Effector memory CD4-positive, alpha-beta T cell (primary cell): ENCODE results near the gene ZNF598.
A peak's percentile ranks its signal among the peaks of the same experiment; 100 is the strongest.

ENCODE experiments used
- DNase-seq, 3 donors: peaks; one replicate each; pipeline ENCODE4 v3.0.0-alpha.2; 2020
- H3K27ac ChIP-seq: 2 replicates; pipeline ENCODE4 v1.7.0; 2013; ENCODE audit warnings: mild to moderate bottlenecking, low read length, moderate library complexity; ENCODE audit not compliant: insufficient read depth, poor library complexity, severe bottlenecking
- H3K27me3 ChIP-seq: replicated peaks from 2 replicates; pipeline ENCODE4 v1.7.0; 2013; ENCODE audit warnings: mild to moderate bottlenecking, low read length; ENCODE audit not compliant: insufficient read depth, control insufficient read depth, poor library complexity, severe bottlenecking
- H3K36me3 ChIP-seq: 2 replicates; pipeline ENCODE4 v1.7.0; 2013; ENCODE audit warnings: mild to moderate bottlenecking, low read length, moderate library complexity; ENCODE audit not compliant: control insufficient read depth, insufficient read depth
- H3K4me1 ChIP-seq: 2 replicates; pipeline ENCODE4 v1.7.0; 2013; ENCODE audit warnings: low read length, mild to moderate bottlenecking; ENCODE audit not compliant: control insufficient read depth, insufficient read depth, poor library complexity, severe bottlenecking
- H3K4me3 ChIP-seq: 2 replicates; pipeline ENCODE4 v1.7.0; 2013; ENCODE audit warnings: low read length, low read depth, mild to moderate bottlenecking; ENCODE audit not compliant: insufficient read depth, poor library complexity, severe bottlenecking
- H3K9me3 ChIP-seq: 2 replicates; pipeline ENCODE4 v1.7.0; 2013; ENCODE audit warnings: mild to moderate bottlenecking, low read length, moderate library complexity; ENCODE audit not compliant: control insufficient read depth

The ZNF598 gene

DNA sequence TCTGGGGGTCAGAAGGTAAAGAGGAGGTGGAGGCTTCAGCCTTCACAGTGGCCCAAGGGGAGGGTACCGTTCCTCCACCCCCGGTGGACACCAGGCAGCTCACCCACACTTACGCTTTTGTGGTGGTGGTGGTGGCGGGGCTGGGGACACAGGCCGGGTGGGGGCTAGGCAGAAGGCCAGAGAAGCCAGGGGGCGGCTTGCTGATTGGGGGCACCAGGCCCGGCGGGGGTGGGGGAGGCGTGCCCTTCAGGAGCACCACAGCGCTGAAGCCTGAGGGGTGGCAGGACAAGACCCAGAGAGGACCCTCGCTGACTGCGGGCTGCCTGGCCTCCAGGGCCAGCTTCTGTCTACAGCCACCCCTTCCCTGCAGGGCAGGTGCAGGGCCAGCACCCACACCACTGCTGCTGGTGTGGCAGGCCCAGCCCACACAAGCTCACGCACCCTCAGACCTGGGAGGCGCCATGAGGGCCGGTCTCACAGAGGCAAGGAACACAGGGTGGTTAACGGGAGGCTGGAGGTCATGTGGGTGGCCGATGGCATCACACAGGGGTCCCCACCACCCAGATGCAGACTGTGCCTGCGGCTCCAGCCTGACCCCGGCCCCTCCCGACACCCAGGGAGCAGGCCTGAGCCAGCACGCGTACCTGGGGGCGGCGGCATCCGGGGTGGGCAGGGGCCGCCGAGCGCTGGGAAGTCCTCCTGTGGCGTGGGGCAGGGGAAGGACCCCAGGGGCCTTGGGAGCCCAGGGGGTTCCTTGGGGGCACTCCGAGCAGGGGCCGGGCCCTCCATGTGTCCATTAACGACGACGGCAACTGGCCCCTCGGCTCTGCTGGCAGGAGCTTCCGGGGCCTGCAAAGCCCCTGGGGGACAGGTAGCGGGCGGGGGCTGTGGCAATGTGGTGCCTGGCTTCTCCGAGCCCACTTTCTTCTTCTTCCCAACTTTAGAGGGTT, 10.5 kb downstream of the ZNF598 start:
- Histone ChIP-seq H3K9me3 (no peaks in the 10 kb centered on the region), H3K27me3 (no peaks in the 10 kb centered on the region), H3K4me1 (peaks cover 3% of the 10 kb centered on the region), H3K4me3 (no peak overlapping the region), H3K36me3 (peaks cover 54% of the 10 kb centered on the region), H3K27ac (no peak overlapping the region)
- DNase-seq = no peak

GRCh38 chr16:1998360-1998835, 11.2 kb downstream of the ZNF598 start:
- peaks cover 54% of the 10 kb centered on the region for H3K36me3 ChIP-seq
- no peaks in the 10 kb centered on the region for H3K9me3 ChIP-seq
- H3K4me3 ChIP-seq = no peak overlapping the region
- H3K27ac ChIP-seq = no peak overlapping the region
- H3K27me3 ChIP-seq = no peaks in the 10 kb centered on the region
- no peak for DNase-seq
- no peaks in the 10 kb centered on the region for H3K4me1 ChIP-seq

DNA sequence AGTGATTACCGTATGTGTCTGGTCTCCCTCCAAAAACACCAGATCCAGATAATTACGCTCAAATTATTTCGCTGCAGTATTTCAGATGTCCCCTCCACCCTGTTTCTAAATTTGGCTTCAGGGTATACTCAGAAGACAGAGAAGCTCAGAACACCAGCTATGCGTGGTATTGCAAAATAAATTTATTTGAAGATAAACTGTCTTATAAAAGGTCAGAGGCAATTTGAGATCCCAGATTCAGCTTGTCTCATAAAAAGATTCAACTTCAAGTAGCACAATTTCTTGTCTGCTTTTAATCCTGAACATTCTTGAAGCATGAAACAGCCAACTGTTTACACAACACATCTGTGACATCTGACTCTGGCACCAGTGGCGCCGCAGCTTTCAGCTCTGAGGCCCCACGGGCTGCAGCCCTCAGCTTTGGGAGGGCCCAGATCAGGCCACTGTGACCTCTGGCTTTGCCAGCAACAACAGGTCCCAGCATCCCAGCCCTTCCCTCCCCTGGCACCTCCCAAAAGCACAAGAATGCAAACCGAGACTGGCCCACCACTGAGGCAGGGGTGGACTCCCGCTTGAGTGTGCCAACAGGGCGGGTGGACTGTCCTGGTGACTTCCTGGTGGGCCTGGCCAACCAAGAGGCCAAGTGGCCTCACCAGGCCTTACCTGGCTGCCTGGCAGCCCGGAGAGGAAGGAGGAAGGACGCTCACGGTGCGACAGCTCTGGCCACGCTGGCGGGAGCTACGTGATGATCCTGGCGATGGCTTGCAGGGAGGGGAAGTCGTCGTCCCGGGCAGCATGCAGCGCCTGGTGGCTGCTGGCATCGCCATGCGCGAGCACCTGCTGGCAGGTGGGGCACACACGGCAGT, 11.9 kb downstream of the ZNF598 start:
- Histone ChIP-seq H3K27me3 (no peaks in the 10 kb centered on the region), H3K9me3 (no peaks in the 10 kb centered on the region), H3K36me3 (peaks cover 51% of the 10 kb centered on the region), H3K4me3 (no peak overlapping the region), H3K4me1 (no peaks in the 10 kb centered on the region), H3K27ac (no peak overlapping the region)
- DNase-seq = no peak

DNA sequence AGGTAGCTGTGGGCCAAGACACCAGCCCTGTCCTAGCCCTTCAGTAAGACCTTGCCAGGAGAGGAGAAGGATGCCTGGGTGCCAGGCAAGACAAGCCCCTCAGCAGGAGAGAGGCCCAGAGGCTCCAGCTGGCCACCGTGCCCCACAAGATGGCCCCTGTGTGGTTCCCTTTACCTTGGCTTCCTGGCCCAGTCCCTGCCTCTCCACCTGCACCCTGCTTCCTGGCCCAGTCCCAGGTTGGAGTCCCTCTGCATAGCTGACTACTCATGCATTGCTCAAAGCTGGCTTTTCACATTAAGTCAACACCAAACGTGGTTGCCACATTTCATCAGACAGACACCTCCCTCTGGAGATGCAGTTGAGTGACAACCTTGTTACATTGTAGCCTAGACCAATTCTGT, 15.9 kb downstream of the ZNF598 start:
- no peak overlapping the region for H3K4me3 ChIP-seq
- peaks cover 21% of the 10 kb centered on the region for H3K4me1 ChIP-seq
- peaks cover 16% of the 10 kb centered on the region for H3K27me3 ChIP-seq
- no peak overlapping the region for H3K27ac ChIP-seq
- no peak for DNase-seq
- peaks cover 13% of the 10 kb centered on the region for H3K36me3 ChIP-seq
- no peaks in the 10 kb centered on the region for H3K9me3 ChIP-seq

DNA sequence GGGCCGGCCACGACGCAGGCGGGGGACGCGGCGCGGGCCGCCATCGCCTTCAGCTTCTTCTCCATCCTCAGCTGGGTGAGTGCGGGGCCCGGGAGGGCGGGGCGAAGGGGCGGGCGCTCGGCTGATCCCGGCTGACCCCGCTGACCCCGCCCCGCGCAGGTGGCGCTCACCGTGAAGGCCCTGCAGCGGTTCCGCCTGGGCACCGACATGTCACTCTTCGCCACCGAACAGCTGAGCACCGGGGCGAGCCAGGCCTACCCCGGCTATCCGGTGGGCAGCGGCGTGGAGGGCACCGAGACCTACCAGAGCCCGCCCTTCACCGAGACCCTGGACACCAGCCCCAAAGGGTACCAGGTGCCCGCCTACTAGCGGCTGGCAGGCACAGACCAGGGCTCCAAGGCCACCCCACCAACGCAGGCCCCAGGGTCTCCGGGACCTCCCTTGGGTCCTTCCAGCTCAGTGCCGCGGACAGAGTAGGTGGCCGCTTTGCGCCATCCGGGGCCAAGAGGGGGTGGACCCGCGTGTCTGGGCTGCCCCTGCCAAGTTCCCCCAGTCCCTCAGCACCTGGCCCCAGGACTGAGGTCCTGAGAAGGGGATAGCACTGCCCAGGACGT, 16.8 kb downstream of the ZNF598 start:
- no peak overlapping the region for H3K4me3 ChIP-seq
- peaks cover 5% of the 10 kb centered on the region for H3K36me3 ChIP-seq
- peak in 1 of 3 donors; percentile 10 for DNase-seq
- H3K27me3 ChIP-seq = peaks cover 16% of the 10 kb centered on the region
- H3K9me3 ChIP-seq = no peaks in the 10 kb centered on the region
- H3K27ac ChIP-seq = no peak overlapping the region
- H3K4me1 ChIP-seq = peaks cover 21% of the 10 kb centered on the region

DNA sequence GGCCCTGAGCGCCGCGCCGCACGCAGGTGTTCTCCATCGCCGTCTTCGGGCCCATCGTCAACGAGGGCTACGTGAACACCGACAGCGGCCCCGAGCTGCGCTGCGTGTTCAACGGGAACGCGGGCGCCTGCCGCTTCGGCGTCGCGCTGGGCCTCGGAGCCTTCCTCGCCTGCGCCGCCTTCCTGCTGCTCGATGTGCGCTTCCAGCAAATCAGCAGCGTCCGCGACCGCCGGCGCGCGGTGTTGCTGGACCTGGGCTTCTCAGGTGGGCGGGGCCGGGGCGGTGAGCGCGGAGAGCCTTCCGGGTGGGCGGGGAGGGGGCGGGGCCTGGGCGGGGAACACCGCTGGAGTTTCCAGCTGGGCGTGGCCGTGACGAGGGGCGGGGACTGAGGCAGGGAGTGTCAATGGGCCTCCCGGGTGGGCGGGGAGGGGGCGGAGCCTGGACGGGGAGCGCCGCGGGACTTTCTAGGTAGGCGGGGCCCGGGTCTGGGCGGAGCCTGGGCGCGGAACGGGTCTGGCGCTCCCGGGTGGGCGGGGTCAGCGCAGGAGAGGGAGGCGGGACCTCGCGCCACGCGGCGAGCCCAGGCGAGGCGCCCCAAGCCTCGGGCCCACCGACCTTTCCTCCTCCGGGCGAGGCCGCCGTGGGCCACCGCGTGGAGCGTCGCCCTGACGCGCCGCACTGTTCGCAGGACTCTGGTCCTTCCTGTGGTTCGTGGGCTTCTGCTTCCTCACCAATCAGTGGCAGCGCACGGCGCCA, 17.5 kb downstream of the ZNF598 start:
- H3K9me3 ChIP-seq = no peaks in the 10 kb centered on the region
- H3K4me1 ChIP-seq = peaks cover 21% of the 10 kb centered on the region
- H3K27me3 ChIP-seq = peaks cover 16% of the 10 kb centered on the region
- DNase-seq = peak; percentile 96 to 100 (median 99)
- H3K4me3 ChIP-seq = peak overlapping the region; percentile 2
- H3K27ac ChIP-seq = peak overlapping the region; percentile 60
- no peaks in the 10 kb centered on the region for H3K36me3 ChIP-seq

- H3K27ac ChIP-seq = peak overlapping the region; percentile 60
- H3K36me3 ChIP-seq = peaks cover 4% of the 10 kb centered on the region
- H3K4me1 ChIP-seq = peaks cover 21% of the 10 kb centered on the region
- H3K9me3 ChIP-seq = no peaks in the 10 kb centered on the region
- peak overlapping the region; percentile 2 for H3K4me3 ChIP-seq
- no peak for DNase-seq
- peaks cover 16% of the 10 kb centered on the region for H3K27me3 ChIP-seq
These were observed 18.1 kb downstream of the ZNF598 start for GRCh38 chr16:1991588-1991947.

DNA sequence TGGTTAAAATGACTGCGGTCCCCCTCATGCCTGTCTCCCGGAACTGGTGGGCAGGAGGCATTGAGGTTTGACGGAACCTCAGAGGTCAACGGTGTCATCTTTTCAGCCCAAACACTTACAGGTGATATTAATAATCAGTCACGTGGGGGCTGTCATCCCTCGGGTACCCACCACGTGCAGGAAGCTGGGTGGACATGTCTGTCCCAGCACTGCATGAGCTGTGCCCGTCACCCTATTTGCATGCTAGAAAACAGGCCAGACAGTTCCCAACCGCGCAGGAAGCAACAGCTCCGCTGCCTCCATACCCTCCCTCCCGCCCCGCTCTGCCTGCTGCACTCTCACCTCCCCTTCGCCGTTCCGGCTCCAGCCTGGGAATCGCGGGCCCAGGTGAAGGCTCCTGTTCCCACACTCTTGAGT, 18.5 kb downstream of the ZNF598 start:
- Histone ChIP-seq H3K27ac (peak overlapping the region; percentile 60), H3K36me3 (peaks cover 8% of the 10 kb centered on the region), H3K4me3 (peak overlapping the region; percentile 43), H3K4me1 (peaks cover 21% of the 10 kb centered on the region), H3K27me3 (peaks cover 16% of the 10 kb centered on the region), H3K9me3 (no peaks in the 10 kb centered on the region)
- DNase-seq = peak; percentile 50 to 56 (median 53)
